RWPE2 (cell line): Measurements from ENCODE around the gene CAMK2B.

Experiments used
- ATAC-seq: fragments of 200-7000 bp; cut with Tn5 transposase; 3 replicates; pipeline ENCODE4 v1.9.1; 2021; ENCODE audit warnings: low read depth
- DNase-seq: peaks from one replicate; pipeline ENCODE4 v3.0.0-alpha.2; 2020; ENCODE audit warnings: low spot score
- H3K27ac ChIP-seq: fragments of 450-650 bp; 2 replicates; pipeline ENCODE4 v1.5.1; 2017; ENCODE audit warnings: mild to moderate bottlenecking; ENCODE audit not compliant: poor library complexity, severe bottlenecking
- H3K27me3 ChIP-seq: fragments of 250-450 bp; sonication (Bioruptor Pico); 2 replicates; pipeline ENCODE4 v1.5.1; 2021; ENCODE audit warnings: mild to moderate bottlenecking, moderate library complexity; ENCODE audit not compliant: insufficient read depth, poor library complexity, severe bottlenecking
- H3K36me3 ChIP-seq: fragments of 250-450 bp; sonication (Bioruptor Pico); 2 replicates; pipeline ENCODE4 v1.5.1; 2020; ENCODE audit warnings: low read depth, mild to moderate bottlenecking, moderate library complexity
- H3K4me1 ChIP-seq: fragments of 250-450 bp; sonication (Bioruptor Pico); 2 replicates; pipeline ENCODE4 v1.5.1; 2021; ENCODE audit warnings: mild to moderate bottlenecking, moderate library complexity; ENCODE audit not compliant: insufficient read depth, poor library complexity, severe bottlenecking
- H3K4me3 ChIP-seq: fragments of 250-450 bp; sonication (Bioruptor Pico); 2 replicates; pipeline ENCODE4 v1.5.1; 2021; ENCODE audit warnings: mild to moderate bottlenecking, moderate library complexity; ENCODE audit not compliant: severe bottlenecking
- H3K9me3 ChIP-seq: fragments of 250-450 bp; sonication (Bioruptor Pico); 2 replicates; pipeline ENCODE4 v1.5.1; 2021; ENCODE audit warnings: mild to moderate bottlenecking, moderate library complexity; ENCODE audit not compliant: severe bottlenecking
- CTCF ChIP-seq: fragments of 450-650 bp; IDR thresholded peaks from one replicate; pipeline ENCODE4 v1.5.1; 2017; ENCODE audit warnings: mild to moderate bottlenecking, moderate library complexity; ENCODE audit not compliant: poor library complexity, severe bottlenecking

CAMK2B gene

GRCh38 chr7:44184873-44185446 is 140.4 kb downstream of the CAMK2B start:
- Histone ChIP-seq H3K27ac (no peak overlapping the region), H3K4me1 (peaks cover 12% of the 10 kb centered on the region), H3K27me3 (no peaks in the 10 kb centered on the region), H3K4me3 (no peak overlapping the region), H3K36me3 (no peaks in the 10 kb centered on the region), H3K9me3 (no peaks in the 10 kb centered on the region)
- DNase-seq (no peak), ATAC-seq (no peak)
- no peak for TF ChIP-seq CTCF

GRCh38 chr7:44184206-44184872 is 141.1 kb downstream of the CAMK2B start:
- Histone ChIP-seq H3K4me3 (no peak overlapping the region), H3K4me1 (peaks cover 12% of the 10 kb centered on the region), H3K36me3 (no peaks in the 10 kb centered on the region), H3K27me3 (no peaks in the 10 kb centered on the region), H3K27ac (no peak overlapping the region), H3K9me3 (no peaks in the 10 kb centered on the region)
- DNase-seq = peak; percentile 82
- TF ChIP-seq CTCF = no peak
- peak; percentile 99 for ATAC-seq

- Histone ChIP-seq H3K4me1 (peaks cover 12% of the 10 kb centered on the region), H3K4me3 (no peak overlapping the region), H3K27ac (no peak overlapping the region), H3K36me3 (no peaks in the 10 kb centered on the region), H3K27me3 (no peaks in the 10 kb centered on the region), H3K9me3 (no peaks in the 10 kb centered on the region)
- DNase-seq (no peak), ATAC-seq (no peak)
- TF ChIP-seq CTCF = no peak
These were observed 142.0 kb downstream of the CAMK2B start for GRCh38 chr7:44183386-44183785.

- Histone ChIP-seq H3K4me3 (no peak overlapping the region), H3K27me3 (no peaks in the 10 kb centered on the region), H3K27ac (no peak overlapping the region), H3K36me3 (no peaks in the 10 kb centered on the region), H3K9me3 (no peaks in the 10 kb centered on the region), H3K4me1 (peaks cover 13% of the 10 kb centered on the region)
- no peak for TF ChIP-seq CTCF
- no peak for DNase-seq
- ATAC-seq = no peak
These were observed 142.6 kb downstream of the CAMK2B start for GRCh38 chr7:44182827-44183226.

GRCh38 chr7:44180631-44181030 is 144.8 kb downstream of the CAMK2B start:
- ATAC-seq (no peak), DNase-seq (no peak)
- Histone ChIP-seq H3K27me3 (no peaks in the 10 kb centered on the region), H3K36me3 (no peaks in the 10 kb centered on the region), H3K4me3 (no peak overlapping the region), H3K4me1 (peaks cover 16% of the 10 kb centered on the region), H3K9me3 (no peaks in the 10 kb centered on the region), H3K27ac (no peak overlapping the region)
- no peak for TF ChIP-seq CTCF
